AG10803 (cell line): Measurements from ENCODE around the gene SLC9A2.
A peak's percentile ranks its signal among the peaks of the same experiment; 100 is the strongest.

ENCODE experiments used
- DNase-seq: peaks from one replicate; pipeline ENCODE4 v3.0.0; 2010; ENCODE audit warnings: low read depth
- H3K4me3 ChIP-seq: 2 replicates; pipeline ENCODE4 v1.5.1; 2011; ENCODE audit warnings: mild to moderate bottlenecking, low read length, control low read depth
- TF ChIP-seq, protein P1 (sequence below): conservative IDR thresholded peaks from 2 replicates; pipeline ENCODE4 v1.5.1; 2011; ENCODE audit warnings: mild to moderate bottlenecking, low read length, control low read depth, inconsistent platforms

SLC9A2 gene

DNA sequence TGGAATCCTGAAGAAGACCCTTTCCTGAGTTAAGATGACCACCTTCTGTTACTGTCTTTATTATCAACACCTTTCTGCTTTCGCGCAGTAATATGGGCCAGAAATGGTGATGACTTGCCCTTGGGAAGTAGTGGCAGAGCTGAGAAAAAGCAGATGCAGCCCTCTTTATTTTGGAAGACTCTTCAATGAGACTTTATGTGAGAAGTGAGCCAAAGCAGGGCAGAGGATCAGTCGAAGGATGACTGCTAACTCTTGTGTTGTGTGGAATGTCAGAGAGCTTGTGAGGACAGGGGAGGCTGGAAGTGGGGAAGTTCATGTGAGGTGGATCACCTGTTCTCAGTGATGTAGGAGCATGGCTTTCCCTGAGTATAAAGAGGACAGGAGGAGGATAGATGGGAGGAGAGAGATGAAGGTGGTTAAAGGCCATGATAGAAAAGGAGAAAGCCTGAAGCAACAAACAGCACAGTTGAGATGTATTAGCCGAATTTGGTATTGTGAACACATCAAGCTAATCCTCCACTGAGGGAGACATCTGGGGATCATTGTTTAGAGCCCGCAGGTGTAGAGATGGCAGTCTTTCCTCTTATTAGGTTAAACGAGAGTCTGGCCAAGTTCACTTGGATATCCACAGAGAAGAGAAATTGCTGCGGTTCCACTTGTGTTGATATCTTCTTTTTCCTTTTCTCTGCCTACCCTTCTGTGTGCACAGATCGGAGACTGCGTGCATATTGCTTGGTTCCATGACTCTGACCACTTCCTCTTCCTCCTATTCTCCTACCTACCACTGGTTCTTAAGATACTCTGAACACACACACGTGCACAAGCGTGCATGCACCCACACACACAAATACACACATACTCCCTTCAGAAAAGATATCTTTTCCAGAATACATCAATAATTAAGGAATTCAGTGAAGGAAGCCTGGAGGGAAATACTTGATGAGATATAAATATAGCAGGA lies 67.4 kb downstream of the SLC9A2 start:
- no peak overlapping the region for H3K4me3 ChIP-seq
- no peak for DNase-seq
- TF ChIP-seq, protein P1, sequence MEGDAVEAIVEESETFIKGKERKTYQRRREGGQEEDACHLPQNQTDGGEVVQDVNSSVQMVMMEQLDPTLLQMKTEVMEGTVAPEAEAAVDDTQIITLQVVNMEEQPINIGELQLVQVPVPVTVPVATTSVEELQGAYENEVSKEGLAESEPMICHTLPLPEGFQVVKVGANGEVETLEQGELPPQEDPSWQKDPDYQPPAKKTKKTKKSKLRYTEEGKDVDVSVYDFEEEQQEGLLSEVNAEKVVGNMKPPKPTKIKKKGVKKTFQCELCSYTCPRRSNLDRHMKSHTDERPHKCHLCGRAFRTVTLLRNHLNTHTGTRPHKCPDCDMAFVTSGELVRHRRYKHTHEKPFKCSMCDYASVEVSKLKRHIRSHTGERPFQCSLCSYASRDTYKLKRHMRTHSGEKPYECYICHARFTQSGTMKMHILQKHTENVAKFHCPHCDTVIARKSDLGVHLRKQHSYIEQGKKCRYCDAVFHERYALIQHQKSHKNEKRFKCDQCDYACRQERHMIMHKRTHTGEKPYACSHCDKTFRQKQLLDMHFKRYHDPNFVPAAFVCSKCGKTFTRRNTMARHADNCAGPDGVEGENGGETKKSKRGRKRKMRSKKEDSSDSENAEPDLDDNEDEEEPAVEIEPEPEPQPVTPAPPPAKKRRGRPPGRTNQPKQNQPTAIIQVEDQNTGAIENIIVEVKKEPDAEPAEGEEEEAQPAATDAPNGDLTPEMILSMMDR, result no peak

DNA sequence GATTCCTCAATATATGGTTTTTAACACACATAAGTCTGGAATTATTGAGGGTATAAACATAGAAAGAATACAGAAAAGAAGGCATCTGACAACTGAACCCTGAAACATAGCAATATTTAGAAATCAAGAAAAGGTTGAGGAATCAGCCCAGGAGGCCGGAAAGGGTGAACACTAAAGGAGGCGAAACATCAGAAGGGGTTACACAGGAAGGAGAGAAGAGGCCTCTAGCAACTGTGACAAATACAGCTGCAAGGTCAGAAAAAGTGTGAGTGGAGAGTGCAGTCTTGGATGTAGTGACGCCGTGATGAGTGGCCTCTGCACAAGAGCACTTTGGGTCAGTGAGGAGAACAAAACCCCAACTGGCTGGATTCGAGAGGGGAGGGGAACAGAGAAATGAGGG lies 70.7 kb downstream of the SLC9A2 start:
- H3K4me3 ChIP-seq, result no peak overlapping the region
- TF ChIP-seq, protein P1, result no peak
- no peak for DNase-seq

DNA sequence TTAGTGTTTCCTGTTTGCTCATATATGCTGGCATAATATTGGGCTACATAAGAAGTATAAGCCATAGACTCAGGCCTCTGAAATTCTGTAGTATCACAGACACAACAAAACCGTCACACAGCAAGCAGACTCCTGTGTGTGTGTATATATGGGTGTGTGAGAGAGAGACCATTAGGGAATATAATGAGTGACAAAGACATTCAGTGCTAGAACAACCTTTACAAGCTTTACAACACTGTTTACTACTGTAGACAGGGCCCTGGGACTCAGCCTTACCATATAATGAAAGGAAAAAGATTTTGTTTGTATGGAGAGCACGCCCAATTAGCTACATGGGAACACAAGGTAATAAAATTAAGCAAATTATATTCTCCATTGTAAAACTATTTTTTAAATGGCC lies 77.1 kb downstream of the SLC9A2 start:
- DNase-seq, result no peak
- TF ChIP-seq, protein P1, result no peak
- no peak overlapping the region for H3K4me3 ChIP-seq

DNA sequence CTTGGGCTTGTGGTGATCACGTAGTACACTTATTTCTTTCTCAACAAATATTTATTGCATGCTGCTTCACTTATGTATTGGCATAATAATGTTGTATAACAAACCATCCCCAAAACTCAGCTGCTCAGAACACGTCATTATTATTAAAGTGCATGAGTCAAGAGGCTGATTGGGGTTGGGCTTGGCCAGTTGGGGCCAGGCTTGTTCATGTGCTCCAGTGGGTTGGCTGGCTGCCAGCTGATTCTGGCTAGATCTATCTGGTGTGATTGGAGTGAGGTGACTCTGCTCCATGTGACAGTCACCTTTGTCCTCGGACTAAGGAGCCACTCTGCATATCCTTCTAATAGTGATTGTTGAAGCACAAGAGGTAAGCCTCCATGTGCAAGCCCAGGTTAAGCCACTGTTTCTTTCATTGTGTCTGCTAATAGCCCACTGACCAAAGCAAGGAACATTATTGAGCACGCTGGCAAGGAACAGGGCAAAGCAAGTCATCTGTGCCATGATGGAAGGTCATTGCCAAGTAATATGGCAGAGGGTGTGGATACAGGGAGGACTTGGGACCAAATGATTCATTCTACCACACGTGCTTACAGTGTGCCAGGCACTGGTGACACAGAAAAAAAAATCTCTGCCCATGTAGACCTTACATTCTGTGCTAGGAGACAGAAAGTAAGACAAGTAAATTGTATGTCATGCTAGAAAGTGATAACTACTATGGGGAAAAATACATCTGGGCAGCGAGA lies 79.2 kb downstream of the SLC9A2 start:
- TF ChIP-seq, protein P1, result no peak
- no peak overlapping the region for H3K4me3 ChIP-seq
- no peak for DNase-seq

DNA sequence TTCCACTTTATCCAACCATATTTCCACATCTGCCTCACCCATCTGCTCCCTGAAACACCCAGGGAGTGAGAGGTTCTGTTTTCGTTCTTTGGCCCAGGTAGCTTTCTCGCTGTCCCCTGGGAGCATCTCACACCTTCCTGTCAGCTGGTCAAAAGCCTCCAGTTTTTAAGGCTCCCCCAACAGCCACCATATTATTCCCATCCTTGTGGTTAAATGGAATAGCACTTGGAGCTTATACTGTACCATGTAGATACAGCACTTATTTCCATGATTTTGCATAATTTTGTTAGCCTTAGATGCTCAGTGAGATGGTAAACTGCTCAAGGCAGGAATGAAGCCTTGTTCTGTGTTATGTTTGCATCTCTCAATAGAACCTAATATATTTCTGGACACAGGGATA lies 84.0 kb downstream of the SLC9A2 start:
- no peak overlapping the region for H3K4me3 ChIP-seq
- no peak for DNase-seq
- TF ChIP-seq, protein P1, result no peak

DNA sequence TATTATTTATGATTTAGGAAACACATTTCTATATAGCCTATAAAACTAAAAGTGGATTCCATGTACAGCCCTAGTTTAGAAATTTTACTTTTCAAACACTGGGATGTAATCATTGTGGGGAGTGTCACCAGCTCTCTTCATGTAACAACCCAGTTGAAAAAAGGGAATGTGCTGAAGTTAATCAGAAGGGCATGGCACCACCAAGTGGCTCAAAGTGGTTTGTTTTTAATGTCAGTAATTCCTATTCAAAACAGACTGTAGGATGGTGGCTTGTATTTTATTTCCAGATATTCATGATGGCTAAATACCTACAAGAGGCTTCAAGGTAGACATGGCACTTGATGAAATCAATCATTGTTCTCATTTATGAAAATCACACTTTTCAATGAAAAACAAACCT lies 84.4 kb downstream of the SLC9A2 start:
- peak; percentile 19 for DNase-seq
- TF ChIP-seq, protein P1, result peak; percentile 39

More for the DNA sequence above, 84.4 kb downstream of the SLC9A2 start:
- no peak overlapping the region for H3K4me3 ChIP-seq
